Breast epithelium (tissue), 3 donors: ENCODE data around the gene SRPRB.

ENCODE experiments used
- POLR2A ChIP-seq: fragments of 450-650 bp; IDR thresholded peaks from one replicate; pipeline ENCODE4 v1.6.1; 2016; ENCODE audit warnings: antibody characterized with exemption, mild to moderate bottlenecking, moderate library complexity
- POLR2AphosphoS5 ChIP-seq, 3 donors: sonication (generic); formaldehyde crosslinking; IDR thresholded peaks; one replicate each; pipeline ENCODE4 v1.6.1; 2017; ENCODE audit warnings: antibody characterized with exemption in 3 of 3
- TF ChIP-seq, protein P1 (sequence below), 3 donors: fragments of 450-650 bp; IDR thresholded peaks; one replicate each; pipeline ENCODE4 v1.5.1; 2016 to 2017; ENCODE audit warnings: antibody characterized with exemption in 3 of 3, mild to moderate bottlenecking in 3 of 3, moderate library complexity in 3 of 3

DNA sequence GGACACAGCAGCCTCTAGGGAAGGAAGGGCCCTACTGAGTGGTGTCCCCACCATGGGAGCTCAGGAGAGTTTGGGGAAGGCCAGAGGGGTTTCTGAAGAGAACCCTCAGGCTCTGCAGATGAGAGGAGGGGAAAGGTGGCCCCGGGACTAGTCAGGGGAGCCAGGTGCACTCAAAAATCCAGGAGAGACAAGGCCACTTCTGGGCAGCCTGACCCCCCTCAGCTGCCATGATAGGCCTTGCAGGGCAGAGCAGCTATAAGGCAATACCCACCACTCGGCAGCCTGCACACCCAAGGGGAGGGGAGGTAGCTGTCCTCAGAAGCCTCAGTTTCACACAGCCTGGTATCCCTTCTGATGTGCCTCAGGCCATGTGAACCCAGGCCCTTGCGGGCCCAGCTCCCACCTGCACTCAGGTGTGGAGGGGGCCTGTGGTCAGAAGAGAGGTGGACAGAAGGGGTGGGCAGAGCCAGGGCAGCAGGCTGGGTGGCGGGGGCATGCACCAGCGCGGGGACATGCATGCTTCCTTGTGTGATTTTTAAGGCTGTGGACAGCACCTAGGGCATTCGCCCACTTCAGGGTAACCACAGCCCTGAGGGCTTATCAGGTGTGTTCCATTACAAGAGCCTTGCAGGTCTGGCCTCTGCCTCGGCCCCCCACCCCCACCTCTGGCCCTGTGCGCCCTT, 34.6 kb downstream of the SRPRB start:
- TF ChIP-seq, protein P1, sequence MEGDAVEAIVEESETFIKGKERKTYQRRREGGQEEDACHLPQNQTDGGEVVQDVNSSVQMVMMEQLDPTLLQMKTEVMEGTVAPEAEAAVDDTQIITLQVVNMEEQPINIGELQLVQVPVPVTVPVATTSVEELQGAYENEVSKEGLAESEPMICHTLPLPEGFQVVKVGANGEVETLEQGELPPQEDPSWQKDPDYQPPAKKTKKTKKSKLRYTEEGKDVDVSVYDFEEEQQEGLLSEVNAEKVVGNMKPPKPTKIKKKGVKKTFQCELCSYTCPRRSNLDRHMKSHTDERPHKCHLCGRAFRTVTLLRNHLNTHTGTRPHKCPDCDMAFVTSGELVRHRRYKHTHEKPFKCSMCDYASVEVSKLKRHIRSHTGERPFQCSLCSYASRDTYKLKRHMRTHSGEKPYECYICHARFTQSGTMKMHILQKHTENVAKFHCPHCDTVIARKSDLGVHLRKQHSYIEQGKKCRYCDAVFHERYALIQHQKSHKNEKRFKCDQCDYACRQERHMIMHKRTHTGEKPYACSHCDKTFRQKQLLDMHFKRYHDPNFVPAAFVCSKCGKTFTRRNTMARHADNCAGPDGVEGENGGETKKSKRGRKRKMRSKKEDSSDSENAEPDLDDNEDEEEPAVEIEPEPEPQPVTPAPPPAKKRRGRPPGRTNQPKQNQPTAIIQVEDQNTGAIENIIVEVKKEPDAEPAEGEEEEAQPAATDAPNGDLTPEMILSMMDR (IDR thresholded peaks at IDR 0.05): no peak
- TF ChIP-seq POLR2A (no peak), POLR2AphosphoS5 (IDR thresholded peaks at IDR 0.05) (no peak)
